Heart left ventricle (tissue), 13 donors: Measurements from ENCODE around the gene ALDOC.

ENCODE experiments used
- CTCF ChIP-seq, 12 donors: fragments of 200-600 bp; sonication (generic) in 4 of 12; IDR thresholded peaks; one replicate each; pipeline versions ENCODE4 v1.5.0 to v1.8.0; 2018 to 2022; ENCODE audit warnings: antibody characterized with exemption in 12 of 12, mild to moderate bottlenecking in 5 of 12
- POLR2A ChIP-seq, 2 donors: fragments of 450-650 bp; IDR thresholded peaks; one replicate each; pipeline ENCODE4 v1.6.1; 2017; ENCODE audit warnings: antibody characterized with exemption in 2 of 2, mild to moderate bottlenecking in 2 of 2, moderate library complexity in 2 of 2
- donor health status: ischemic (EF 13 %, LVEDD 7.1; RV severe dilation, severe dysfunction).
- donor health status: DM: no; HTN: yes; CAD: no.
- donor health status: DM: no; HTN: no; CAD: no.
- donor health status: ischemic (EF 25% LVEDD 6.9; RV normal size, moderate dysfunction).
- donor health status: ischemic (EF 25% LVEDD 5.7; RV mildly dilated, moderate dysfunction).
- donor health status: ischemic (EF 35%, LVEDD 5.7; RV mildly dilated, moderate dysfunction).
- donor health status: nonischemic (EF 11% LVEDD 7.7; RV severe dilation, severe dysfunction).
- donor health status: DM: yes; HTN: yes; CAD: no.
- donor health status: PGD.
- donor health status: ischemic (EF 29% LVEDD 5.4; RV normal size, mild dysfunction).
- donor health status: nonischemic (EF 23%, LVEDD 6.1; RV moderate dilation, normal function).

GRCh38 chr17:28615260-28615940 lies 38.7 kb upstream of the ALDOC start:
- TF ChIP-seq POLR2A (IDR thresholded peaks at IDR 0.05): no peak
- TF ChIP-seq CTCF (IDR thresholded peaks at IDR 0.05): no peak
